OCI-LY7 (cell line): ENCODE data around the gene SCAMP3.

Experiments used
- CTCF ChIP-seq: fragments of 200-600 bp; sonication (generic); conservative IDR thresholded peaks from 2 replicates; pipeline ENCODE4 v1.5.1; 2014; ENCODE audit warnings: mild to moderate bottlenecking, antibody characterized with exemption, low read length, moderate library complexity, mixed read lengths
- EZH2phosphoT487 ChIP-seq: fragments of 200-600 bp; sonication (generic); IDR thresholded peaks from 2 replicates; pipeline ENCODE4 v1.6.1; 2018; ENCODE audit warnings: low read depth, borderline replicate concordance, mild to moderate bottlenecking, mixed run types, antibody characterized with exemption, low read length, moderate library complexity, mixed read lengths

- TF ChIP-seq CTCF (no peak), EZH2phosphoT487 (no peak)
Observed at GRCh38 chr1:155250246-155250632, 11.9 kb downstream of the SCAMP3 start.
